ENCODE measurements around the gene ZNF672. TPM values are rescaled to one million over a fixed set of nuclear protein-coding genes. Genes with fewer than 3 reads are reported as not detected.

ZNF672 gene
- polyA plus RNA-seq, 1 donor (not counting 4 experiments of a cell fraction or from before 2014, with no cell fraction given), result 12.6 TPM

DNA sequence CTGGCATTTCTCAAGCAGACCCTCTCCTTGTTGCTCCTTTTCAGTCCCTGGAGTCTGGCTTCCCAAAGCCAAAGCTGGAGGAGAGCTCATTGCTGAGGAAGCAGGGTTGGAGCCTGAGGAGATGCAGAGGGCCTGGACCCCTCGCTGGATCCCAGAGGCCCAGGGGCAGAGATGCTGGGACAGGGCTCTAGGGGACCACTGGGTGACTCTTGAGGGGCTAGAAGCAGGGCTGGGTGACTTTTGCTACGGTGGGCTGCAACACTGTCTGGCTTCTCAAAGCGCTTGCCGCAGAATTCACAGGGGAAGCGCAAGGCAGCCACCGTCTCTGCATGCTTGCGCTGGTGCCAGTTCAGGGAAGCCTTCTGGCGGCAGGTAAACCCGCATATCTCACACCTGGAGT lies 12.1 kb downstream of the ZNF672 start:
- Histone ChIP-seq H3K27ac (ENCODE audit: control insufficient read depth, insufficient read depth, low read length) (no peak overlapping the region), H3K79me2 (ENCODE audit: control insufficient read depth, insufficient read depth, low read length) (peaks cover 3% of the 10 kb centered on the region), H4K20me1 (ENCODE audit: control insufficient read depth, extremely low read depth, insufficient read depth, low read length) (no peaks in the 10 kb centered on the region), H3K4me1 (ENCODE audit: control insufficient read depth, extremely low read depth, insufficient read depth, low read length) (no peaks in the 10 kb centered on the region), H3K4me3 (ENCODE audit: control insufficient read depth in 2 of 3, extremely low read depth in 1 of 3, insufficient read depth in 2 of 3, low read depth in 1 of 3, low read length in 3 of 3) (no peak overlapping the region), H3K36me3 (ENCODE audit: control insufficient read depth in 2 of 2, extremely low read depth in 1 of 2, insufficient read depth in 2 of 2, low read length in 2 of 2) (peaks cover 42 to 48% of the 10 kb centered on the region in 2 experiments), H2AFZ (ENCODE audit: control insufficient read depth, low read length) (no peak overlapping the region), H3K4me2 (ENCODE audit: control insufficient read depth, extremely low read depth, insufficient read depth, low read depth, low read length) (no peak overlapping the region), H3K9me3 (ENCODE audit: control insufficient read depth, low read depth, low read length) (no peaks in the 10 kb centered on the region), H3K9me1 (ENCODE audit: control insufficient read depth, extremely low read depth, insufficient read depth, low read length) (no peaks in the 10 kb centered on the region), H3K27me3 (ENCODE audit: control insufficient read depth, extremely low read depth, insufficient read depth, low read length) (no peaks in the 10 kb centered on the region), H3K9ac (ENCODE audit: control insufficient read depth, extremely low read depth, insufficient read depth, low read length) (no peak overlapping the region)
- TF ChIP-seq, protein P1, sequence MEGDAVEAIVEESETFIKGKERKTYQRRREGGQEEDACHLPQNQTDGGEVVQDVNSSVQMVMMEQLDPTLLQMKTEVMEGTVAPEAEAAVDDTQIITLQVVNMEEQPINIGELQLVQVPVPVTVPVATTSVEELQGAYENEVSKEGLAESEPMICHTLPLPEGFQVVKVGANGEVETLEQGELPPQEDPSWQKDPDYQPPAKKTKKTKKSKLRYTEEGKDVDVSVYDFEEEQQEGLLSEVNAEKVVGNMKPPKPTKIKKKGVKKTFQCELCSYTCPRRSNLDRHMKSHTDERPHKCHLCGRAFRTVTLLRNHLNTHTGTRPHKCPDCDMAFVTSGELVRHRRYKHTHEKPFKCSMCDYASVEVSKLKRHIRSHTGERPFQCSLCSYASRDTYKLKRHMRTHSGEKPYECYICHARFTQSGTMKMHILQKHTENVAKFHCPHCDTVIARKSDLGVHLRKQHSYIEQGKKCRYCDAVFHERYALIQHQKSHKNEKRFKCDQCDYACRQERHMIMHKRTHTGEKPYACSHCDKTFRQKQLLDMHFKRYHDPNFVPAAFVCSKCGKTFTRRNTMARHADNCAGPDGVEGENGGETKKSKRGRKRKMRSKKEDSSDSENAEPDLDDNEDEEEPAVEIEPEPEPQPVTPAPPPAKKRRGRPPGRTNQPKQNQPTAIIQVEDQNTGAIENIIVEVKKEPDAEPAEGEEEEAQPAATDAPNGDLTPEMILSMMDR (optimal IDR thresholded peaks at IDR 0.05 in 1 of 3, IDR thresholded peaks at IDR 0.05 in 1 of 3, conservative IDR thresholded peaks at IDR 0.05 in 1 of 3; ENCODE audit: extremely low read depth in 1 of 3, insufficient read depth in 2 of 3, low read length in 3 of 3), result no peak
- no peak for TF ChIP-seq EZH2 (IDR thresholded peaks at IDR 0.05; ENCODE audit: low read length)
- FAIRE-seq, result no peak
- DNase-seq (ENCODE audit: low read depth, low spot score), result no peak
- dilution Hi-C loops (cut with MboI; ENCODE audit: extremely low pct_ligation_motif_present, low sequenced_read_pairs), result no loop called here

- dilution Hi-C loops (cut with MboI; ENCODE audit: extremely low pct_ligation_motif_present, low sequenced_read_pairs), result no loop called here
- TF ChIP-seq, protein P1 (optimal IDR thresholded peaks at IDR 0.05 in 1 of 3, IDR thresholded peaks at IDR 0.05 in 1 of 3, conservative IDR thresholded peaks at IDR 0.05 in 1 of 3; ENCODE audit: extremely low read depth in 1 of 3, insufficient read depth in 2 of 3, low read length in 3 of 3), result no peak
- no peak for TF ChIP-seq EZH2 (IDR thresholded peaks at IDR 0.05; ENCODE audit: low read length)
- H3K36me3 ChIP-seq (ENCODE audit: control insufficient read depth in 2 of 2, extremely low read depth in 1 of 2, insufficient read depth in 2 of 2, low read length in 2 of 2), result peaks cover 48 to 54% of the 10 kb centered on the region in 2 experiments
- no peak overlapping the region for H3K27ac ChIP-seq (ENCODE audit: control insufficient read depth, insufficient read depth, low read length)
- H3K4me1 ChIP-seq (ENCODE audit: control insufficient read depth, extremely low read depth, insufficient read depth, low read length), result no peaks in the 10 kb centered on the region
- peaks cover 3% of the 10 kb centered on the region for H3K79me2 ChIP-seq (ENCODE audit: control insufficient read depth, insufficient read depth, low read length)
- H3K4me3 ChIP-seq (ENCODE audit: control insufficient read depth in 2 of 3, extremely low read depth in 1 of 3, insufficient read depth in 2 of 3, low read depth in 1 of 3, low read length in 3 of 3), result no peak overlapping the region
- no peak for FAIRE-seq
- no peaks in the 10 kb centered on the region for H4K20me1 ChIP-seq (ENCODE audit: control insufficient read depth, extremely low read depth, insufficient read depth, low read length)
- no peaks in the 10 kb centered on the region for H3K9me3 ChIP-seq (ENCODE audit: control insufficient read depth, low read depth, low read length)
- no peak for DNase-seq (ENCODE audit: low read depth, low spot score)
- H3K4me2 ChIP-seq (ENCODE audit: control insufficient read depth, extremely low read depth, insufficient read depth, low read depth, low read length), result no peak overlapping the region
- no peaks in the 10 kb centered on the region for H3K9me1 ChIP-seq (ENCODE audit: control insufficient read depth, extremely low read depth, insufficient read depth, low read length)
- H3K27me3 ChIP-seq (ENCODE audit: control insufficient read depth, extremely low read depth, insufficient read depth, low read length), result no peaks in the 10 kb centered on the region
- H3K9ac ChIP-seq (ENCODE audit: control insufficient read depth, extremely low read depth, insufficient read depth, low read length), result no peak overlapping the region
- no peak overlapping the region for H2AFZ ChIP-seq (ENCODE audit: control insufficient read depth, low read length)
Measured at GRCh38 chr1:248850536-248851251, 12.7 kb downstream of the ZNF672 start.
